Erythroblast (primary cell): ENCODE results near the gene OSM.

Experiments used
- GATA1 ChIP-seq: IDR thresholded peaks from 2 replicates; pipeline ENCODE4 v1.6.1; 2011; ENCODE audit warnings: low read depth, mild to moderate bottlenecking, control low read depth, low read length, moderate library complexity
- POLR2A ChIP-seq: IDR thresholded peaks from 2 replicates; pipeline ENCODE4 v1.6.1; 2011; ENCODE audit warnings: mild to moderate bottlenecking, low read length

DNA sequence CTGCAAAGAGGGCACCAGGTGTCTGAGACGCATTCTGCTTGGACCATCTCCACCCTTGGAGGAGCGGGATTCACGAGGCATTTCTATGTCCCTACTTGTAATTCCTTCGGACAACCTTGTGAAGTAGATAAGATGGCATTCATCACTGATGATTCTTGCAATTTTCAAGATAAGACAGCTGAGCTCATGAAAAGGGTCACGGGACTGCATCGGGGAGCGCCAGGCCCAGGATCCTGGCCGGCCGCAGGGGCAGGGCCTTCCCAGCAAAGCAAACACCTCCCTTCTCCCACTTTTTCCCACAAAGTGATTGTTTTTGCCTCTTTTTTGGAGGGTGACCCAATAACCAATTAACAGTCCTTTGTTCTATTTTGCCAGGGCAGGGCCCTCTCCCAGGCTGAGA lies 28.5 kb downstream of the OSM start:
- TF ChIP-seq POLR2A (no peak), GATA1 (no peak)
